HK-2 (cell line): ENCODE data around the gene TSPAN12.

ENCODE experiments used
- DNase-seq: peaks from one replicate; pipeline ENCODE4 v3.0.0-alpha.2; 2018; ENCODE audit not compliant: unreplicated experiment

TSPAN12 gene

GRCh38 chr7:120743128-120743527, 114.8 kb downstream of the TSPAN12 start:
- DNase-seq = no peak

- no peak for DNase-seq
These were observed 115.6 kb downstream of the TSPAN12 start for GRCh38 chr7:120742372-120742771.

GRCh38 chr7:120741371-120742042, 116.4 kb downstream of the TSPAN12 start:
- DNase-seq = no peak

- no peak for DNase-seq
These were observed 117.6 kb downstream of the TSPAN12 start for GRCh38 chr7:120740348-120740747.

- no peak for DNase-seq
These were observed 119.1 kb downstream of the TSPAN12 start for GRCh38 chr7:120738816-120739215.
